Islet of Langerhans (tissue), 1 donor: ENCODE measurements around the gene UST.
"Not testable (repeated sequence)": the region's sequence is repeated elsewhere in the genome, so short reads cannot be mapped to it uniquely, and the experiment has no call there.

Experiments used
- FAIRE-seq: peaks from one replicate; lab custom pipeline; 2011; peaks lifted over from hg19 to GRCh38; lab: Jason Lieb, UNC

Gene UST

GRCh38 chr6:148951662-148952061 is 204.8 kb downstream of the UST start:
- no peak for FAIRE-seq

DNA sequence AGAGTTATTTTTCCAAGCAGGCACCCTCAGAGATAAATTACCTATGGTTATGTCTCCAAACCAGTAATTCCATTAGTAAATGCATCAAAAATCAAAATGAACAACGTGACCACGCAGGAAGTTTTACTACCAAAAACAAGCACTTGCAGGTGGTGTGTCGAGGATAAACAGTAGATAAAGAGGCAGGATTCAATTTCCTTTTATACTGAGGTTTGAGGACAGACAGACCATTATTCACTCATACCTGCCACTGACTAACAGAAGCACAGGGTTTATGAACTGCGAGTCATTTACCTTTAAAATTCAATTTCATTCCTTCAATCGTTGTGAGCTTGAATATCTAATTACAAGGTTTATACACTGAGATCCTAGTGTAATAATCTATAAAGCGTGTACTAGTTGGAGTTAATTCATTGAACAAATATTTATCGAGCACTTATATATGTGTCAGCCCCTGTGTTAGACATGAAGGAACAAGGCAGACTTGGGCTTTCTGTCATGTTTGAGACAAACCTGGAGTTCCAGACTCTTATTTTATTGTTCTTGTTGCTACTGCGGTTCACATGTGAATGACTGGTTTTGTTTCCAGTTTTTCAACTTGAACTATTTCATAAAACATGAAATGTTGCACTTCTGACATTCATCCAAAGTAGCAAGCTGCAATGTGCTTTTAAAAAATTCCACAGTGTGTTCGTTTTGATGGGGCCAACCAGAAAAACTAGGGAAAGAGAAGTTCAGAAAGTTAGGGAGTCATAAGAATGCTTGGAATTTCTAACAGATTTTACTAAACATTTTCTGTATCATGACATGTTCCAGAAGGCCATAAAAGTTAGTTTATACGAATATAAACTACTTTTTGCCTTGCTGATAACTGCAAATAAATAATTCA is 205.6 kb downstream of the UST start:
- FAIRE-seq, result no peak

- no peak for FAIRE-seq
Observed at GRCh38 chr6:148954461-148954860, 207.6 kb downstream of the UST start.

DNA sequence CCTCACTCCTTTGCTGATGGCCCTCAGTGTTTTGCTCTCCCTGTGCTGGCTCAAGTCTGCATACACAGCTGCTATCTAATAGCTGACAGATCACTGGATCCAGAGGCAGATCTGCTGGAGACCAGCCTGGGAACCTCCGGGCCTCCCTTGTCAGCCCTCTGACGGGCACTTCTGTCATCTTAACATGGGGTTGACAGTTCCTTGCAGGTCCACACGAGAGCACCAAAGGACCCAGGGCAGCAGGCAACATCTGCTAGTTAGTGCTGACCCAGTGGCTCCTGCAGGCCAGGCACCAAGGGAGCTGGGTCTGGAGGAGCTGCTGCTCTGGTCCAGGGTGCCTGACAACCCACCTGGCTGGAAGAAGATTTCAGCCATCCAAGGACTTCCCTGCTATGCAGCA is 208.1 kb downstream of the UST start:
- no peak for FAIRE-seq

DNA sequence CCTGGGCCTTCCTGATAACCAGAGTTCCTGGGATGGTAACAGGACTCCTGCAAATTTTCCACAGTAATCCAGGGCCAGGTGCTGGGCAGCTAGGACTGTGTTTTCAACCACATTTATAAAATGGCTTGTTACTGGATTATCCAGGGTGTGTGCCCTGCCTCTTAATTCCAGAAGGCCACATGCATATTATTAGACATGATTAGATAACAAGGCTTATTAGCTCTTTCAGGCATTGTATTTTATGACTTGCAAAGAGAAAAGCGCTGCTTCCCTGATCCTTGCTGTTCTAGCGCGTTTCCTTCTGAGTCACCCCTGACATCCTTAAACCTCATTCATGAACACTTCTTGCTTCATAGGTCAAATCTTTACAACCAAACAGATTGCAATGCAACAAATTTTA is 208.6 kb downstream of the UST start:
- no peak for FAIRE-seq

- not testable (repeated sequence) for FAIRE-seq
Observed at GRCh38 chr6:148956163-148956562, 209.3 kb downstream of the UST start.

DNA sequence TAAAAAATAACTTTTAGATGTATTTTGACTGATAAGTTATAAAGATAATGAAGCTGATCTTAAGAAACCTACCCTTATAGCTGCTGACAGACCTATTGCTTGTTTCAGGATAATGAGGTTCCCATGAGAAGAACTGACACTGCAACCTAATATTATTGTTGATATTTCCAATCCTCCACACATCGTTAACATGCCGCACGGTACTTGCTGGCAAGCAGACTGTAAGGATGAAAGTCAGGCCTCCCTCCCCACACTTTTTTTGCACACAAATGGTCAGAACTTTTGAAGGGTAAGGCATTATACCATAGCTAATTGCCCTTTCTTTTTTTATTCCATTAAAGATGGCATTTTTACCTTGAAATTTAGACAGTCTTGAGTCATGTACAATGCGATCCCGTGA is 210.9 kb downstream of the UST start:
- no peak for FAIRE-seq

DNA sequence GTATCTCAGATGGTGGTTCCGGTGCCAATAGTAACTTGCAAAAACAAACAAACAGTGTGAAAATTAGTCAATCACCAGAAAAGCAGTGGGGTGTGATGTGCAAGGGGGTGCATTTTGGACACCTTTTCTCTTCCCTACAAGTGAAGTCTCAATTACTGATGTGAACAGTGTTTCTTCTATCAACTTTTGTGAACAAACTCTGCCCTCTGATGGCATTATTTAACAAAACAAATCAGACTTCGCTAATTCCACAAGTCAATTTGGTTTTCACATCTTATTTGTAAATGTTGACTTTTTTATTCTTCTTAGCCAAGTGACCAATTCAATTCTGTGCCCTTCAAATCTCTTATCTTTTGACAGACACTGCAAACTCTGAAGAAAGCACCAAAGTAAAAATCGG is 212.2 kb downstream of the UST start:
- no peak for FAIRE-seq

GRCh38 chr6:148959501-148959900 is 212.7 kb downstream of the UST start:
- no peak for FAIRE-seq

- no peak for FAIRE-seq
Observed at GRCh38 chr6:148962854-148963515, 216.2 kb downstream of the UST start.

DNA sequence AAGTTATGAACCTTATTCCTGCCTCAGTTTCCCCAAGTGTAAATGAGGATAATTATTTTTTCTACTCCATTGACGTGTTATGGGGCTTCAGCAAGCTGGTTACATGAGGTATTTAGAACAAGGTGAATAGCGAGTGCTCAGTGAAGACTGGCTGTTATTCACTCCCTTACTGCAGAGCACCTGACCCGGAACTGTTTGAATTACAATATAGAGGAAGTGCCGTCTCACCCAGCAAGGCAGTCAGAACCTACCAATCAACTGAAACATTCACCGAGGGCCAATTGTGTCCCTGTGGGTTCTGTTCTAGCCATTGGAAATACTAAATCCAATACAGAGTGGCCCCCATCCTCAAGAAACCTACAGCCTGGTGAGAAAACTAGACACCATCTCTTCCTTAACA is 216.9 kb downstream of the UST start:
- FAIRE-seq, result no peak

GRCh38 chr6:148964467-148964866 is 217.6 kb downstream of the UST start:
- FAIRE-seq, result no peak

- no peak for FAIRE-seq
Observed at GRCh38 chr6:148965287-148965686, 218.5 kb downstream of the UST start.

DNA sequence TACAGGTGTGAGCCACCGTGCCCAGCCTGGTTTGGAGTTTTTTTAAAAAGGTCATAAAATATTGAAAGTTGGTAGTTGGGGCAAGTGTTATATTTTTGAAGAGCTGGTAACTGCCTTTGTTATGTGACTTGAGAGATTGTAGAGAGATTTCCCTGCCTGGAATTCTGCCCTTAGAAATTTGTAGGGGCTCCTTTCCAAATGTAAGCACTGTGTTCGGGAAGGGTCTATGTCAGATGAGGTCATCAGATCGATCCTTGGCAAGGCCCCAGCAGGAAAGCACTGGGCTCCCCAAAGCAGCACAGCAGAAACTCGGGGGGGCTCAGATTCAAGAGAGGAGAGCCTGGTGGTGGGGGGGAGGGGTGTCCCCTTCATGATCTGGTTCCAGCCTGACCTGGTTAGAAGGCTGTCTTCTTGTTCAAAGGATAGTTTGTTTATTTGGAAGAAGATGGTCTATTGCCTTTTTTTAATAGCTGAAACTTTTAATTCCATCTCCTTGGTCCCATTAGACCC is 220.2 kb downstream of the UST start:
- FAIRE-seq, result no peak

- no peak for FAIRE-seq
Observed at GRCh38 chr6:148967541-148967956, 220.7 kb downstream of the UST start.

- no peak for FAIRE-seq
Observed at GRCh38 chr6:148968771-148969602, 222.2 kb downstream of the UST start.

- no peak for FAIRE-seq
Observed at GRCh38 chr6:148969603-148970061, 222.8 kb downstream of the UST start.

DNA sequence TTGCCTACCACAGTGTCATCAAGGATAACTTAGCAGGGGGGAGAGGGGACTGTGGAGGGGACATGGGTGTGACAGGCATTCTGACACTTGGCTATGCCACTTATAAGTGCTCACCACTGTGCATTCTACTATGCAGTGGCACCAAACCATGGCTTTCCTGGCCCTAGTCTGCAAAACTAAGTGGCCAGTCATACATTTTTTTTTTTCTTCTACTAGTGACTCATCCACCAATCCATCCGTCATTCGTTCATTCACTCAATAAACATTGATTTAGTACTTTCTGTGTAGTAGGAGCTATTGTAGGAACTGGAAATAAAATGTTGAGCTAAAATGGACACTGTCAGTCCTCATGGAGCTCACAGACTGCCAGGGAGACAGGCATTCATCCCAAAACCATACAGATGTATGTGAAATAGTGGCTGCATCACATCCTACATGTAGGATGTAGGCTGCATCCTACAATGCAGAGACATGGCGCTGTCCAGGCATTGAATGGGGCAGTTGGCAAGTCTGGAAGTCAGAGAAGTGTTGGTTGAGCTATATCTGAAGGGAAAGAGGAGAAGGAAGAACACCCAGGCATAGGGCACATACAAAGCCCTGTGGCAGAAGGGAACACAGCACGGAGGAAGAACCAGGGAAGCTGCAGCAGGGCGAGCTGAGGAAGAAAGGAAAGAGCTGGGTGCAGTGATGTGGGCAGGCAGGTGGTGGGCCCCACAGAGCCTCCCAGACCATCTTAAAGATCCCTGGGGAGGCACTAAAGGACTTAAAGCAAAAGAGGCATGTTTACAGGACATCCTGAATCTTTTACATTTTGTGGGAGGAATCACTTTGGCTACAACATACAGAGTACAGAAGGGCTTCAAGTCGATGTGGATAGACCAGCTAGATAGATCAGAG is 224.4 kb downstream of the UST start:
- no peak for FAIRE-seq

DNA sequence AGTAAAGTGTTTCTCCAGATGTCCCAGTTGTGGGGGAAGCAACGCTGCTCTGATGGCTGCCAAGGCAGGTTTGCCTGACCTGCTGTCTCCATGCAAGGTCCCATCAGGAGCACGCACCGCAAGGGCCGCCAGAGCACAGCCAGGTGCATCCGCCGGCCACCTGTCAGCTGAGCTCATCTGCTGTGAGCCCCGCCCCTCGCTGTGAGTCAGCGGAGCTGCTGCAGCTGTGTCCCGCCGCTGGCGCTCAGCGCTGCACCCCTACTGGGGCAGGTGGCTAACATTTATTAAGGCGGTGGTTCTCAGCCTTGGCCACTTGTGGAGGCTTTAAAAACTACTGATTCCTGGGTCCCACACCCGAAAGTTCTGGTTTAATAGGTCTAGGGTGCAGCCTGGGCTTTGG is 225.7 kb downstream of the UST start:
- no peak for FAIRE-seq

DNA sequence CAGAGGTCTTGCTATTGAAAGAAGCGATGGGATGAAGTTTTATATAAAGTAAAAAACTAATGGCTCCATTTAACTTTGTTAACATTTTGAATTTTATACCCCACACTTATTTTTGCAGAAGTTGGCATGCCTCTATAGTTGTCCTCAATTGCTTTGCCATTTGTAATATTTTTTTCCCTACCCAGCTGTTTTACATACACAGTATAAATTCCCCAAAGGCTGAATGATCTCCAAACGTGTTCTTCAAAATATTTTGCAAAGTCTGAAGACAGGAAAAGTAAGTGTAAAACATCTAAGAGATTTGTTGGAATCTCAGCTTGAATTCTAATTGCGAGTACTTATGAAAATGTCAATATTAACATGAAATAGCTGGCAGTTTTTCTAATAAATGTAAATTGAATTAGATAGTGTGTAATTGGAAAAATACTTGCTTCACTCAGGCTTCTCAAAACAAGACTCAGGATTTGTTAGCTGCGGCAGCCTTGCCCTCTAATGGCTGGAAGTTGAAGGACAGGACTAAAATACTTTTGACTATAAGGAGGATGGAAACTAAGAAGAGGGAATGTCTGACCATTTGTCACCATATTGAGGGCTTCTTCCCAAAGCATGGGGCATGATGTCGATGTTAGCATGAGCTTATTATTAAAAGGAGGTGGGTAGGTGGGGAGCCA is 226.8 kb downstream of the UST start:
- FAIRE-seq, result no peak

- FAIRE-seq, result no peak
Observed at GRCh38 chr6:148974351-148974750, 227.5 kb downstream of the UST start.
